B cell (primary cell): Measurements from ENCODE around the gene SPTBN2. TPM values are rescaled to one million over a fixed set of nuclear protein-coding genes. Genes with fewer than 3 reads are reported as not detected.

Source experiments
- ATAC-seq: fragments of 200-7000 bp; cut with Tn5 transposase; one replicate; pipeline ENCODE4 v1.10.0; 2021; ENCODE audit warnings: low read depth, mild to moderate bottlenecking, moderate number of reproducible peaks, moderate library complexity
- CTCF ChIA-PET: fragments of 350-600 bp; sonication (Branson Sonifier 250); formaldehyde crosslinking; loops from one replicate; lab custom pipeline; 2021; ENCODE audit warnings: antibody characterized with exemption, inconsistent platforms; lab: Charles Lee
- POLR2A ChIA-PET: fragments of 350-600 bp; sonication (Branson Sonifier 250); formaldehyde crosslinking; loops from one replicate; lab custom pipeline; 2021; ENCODE audit warnings: antibody characterized with exemption; lab: Charles Lee
- DNase-seq: peaks from one replicate; pipeline ENCODE4 v3.0.0; 2013
- H2AFZ ChIP-seq: 2 replicates; pipeline ENCODE4 v1.6.1; 2012; ENCODE audit warnings: mild to moderate bottlenecking, low read depth, low read length; ENCODE audit not compliant: insufficient read depth, poor library complexity, severe bottlenecking
- H3K27ac ChIP-seq, 2 donors: 1 replicate in 1 of 2; 2 replicates in 1 of 2; pipeline ENCODE4 v1.5.1; 2012 to 2013; ENCODE audit warnings: low read length in 2 of 2, mild to moderate bottlenecking in 2 of 2, moderate library complexity in 1 of 2
- H3K27me3 ChIP-seq, 4 experiments: fragments of 200-600 bp in 1 of 4; sonication (generic) in 1 of 4; replicated peaks in 1 of 4; 1 replicate in 2 of 4; 2 replicates in 2 of 4; pipeline versions ENCODE4 v1.6.1 to v1.7.0; 2013 to 2016; ENCODE audit warnings: low read length in 3 of 4, mild to moderate bottlenecking in 2 of 4, mixed read lengths in 1 of 4, moderate library complexity in 1 of 4; ENCODE audit not compliant: insufficient read depth in 4 of 4, control insufficient read depth in 3 of 4; ENCODE audit errors: control extremely low read depth in 1 of 4
- H3K36me3 ChIP-seq, 2 experiments: replicated peaks in 1 of 2; 1 replicate in 1 of 2; 2 replicates in 1 of 2; pipeline versions ENCODE4 v1.6.1 to v1.7.1; 2013; ENCODE audit warnings: low read length in 1 of 2; ENCODE audit not compliant: insufficient read depth in 2 of 2, control insufficient read depth in 1 of 2; ENCODE audit errors: control extremely low read depth in 1 of 2, extremely low read depth in 1 of 2
- H3K4me1 ChIP-seq, 2 donors: fragments of 200-600 bp in 1 of 2; sonication (generic) in 1 of 2; 1 replicate in 1 of 2; 2 replicates in 1 of 2; pipeline versions ENCODE4 v1.5.1 to v1.6.1; 2013 to 2017; ENCODE audit warnings: low read length in 2 of 2; ENCODE audit not compliant: control insufficient read depth in 2 of 2, insufficient read depth in 2 of 2
- H3K4me2 ChIP-seq: replicated peaks from 2 replicates; pipeline ENCODE3; 2012; ENCODE audit warnings: mild to moderate bottlenecking, low read depth, low read length; ENCODE audit not compliant: poor library complexity, severe bottlenecking
- H3K4me3 ChIP-seq, 5 experiments: fragments of 200-600 bp in 1 of 5; sonication (generic) in 1 of 5; 1 replicate in 3 of 5; 2 replicates in 2 of 5; pipeline versions ENCODE4 v1.5.1 to v1.7.0; 2011 to 2016; ENCODE audit warnings: low read length in 4 of 5, mild to moderate bottlenecking in 4 of 5, low read depth in 2 of 5, control low read depth in 1 of 5, moderate library complexity in 1 of 5; ENCODE audit not compliant: insufficient read depth in 1 of 5; ENCODE audit errors: control extremely low read depth in 1 of 5, extremely low read depth in 1 of 5
- H3K79me2 ChIP-seq: fragments of 200-600 bp; sonication (generic); one replicate; pipeline ENCODE4 v1.6.0; 2016; ENCODE audit warnings: low read length; ENCODE audit not compliant: control insufficient read depth, insufficient read depth
- H3K9ac ChIP-seq: fragments of 200-600 bp; sonication (generic); 2 replicates; pipeline ENCODE4 v1.6.1; 2017; ENCODE audit warnings: mild to moderate bottlenecking, low read length, moderate library complexity
- H3K9me3 ChIP-seq, 3 donors: one replicate each; pipeline versions ENCODE4 v1.6.1 to v1.7.1; 2013; ENCODE audit warnings: low read length in 2 of 3; ENCODE audit not compliant: control insufficient read depth in 2 of 3, insufficient read depth in 1 of 3; ENCODE audit errors: control extremely low read depth in 1 of 3
- H4K20me1 ChIP-seq: 2 replicates; pipeline ENCODE4 v1.6.0; 2012; ENCODE audit warnings: mild to moderate bottlenecking, low read length; ENCODE audit not compliant: insufficient read depth, control insufficient read depth, poor library complexity, severe bottlenecking
- H3K27ac Mint-ChIP-seq: one replicate; pipeline ENCODE4 v1.8.0; 2021; ENCODE audit warnings: mixed read lengths
- H3K27me3 Mint-ChIP-seq: one replicate; pipeline ENCODE4 v1.8.0; 2021; ENCODE audit warnings: mixed read lengths
- H3K4me1 Mint-ChIP-seq: one replicate; pipeline ENCODE4 v1.8.0; 2021; ENCODE audit warnings: mixed read lengths
- H3K4me3 Mint-ChIP-seq: one replicate; pipeline ENCODE4 v1.8.0; 2021; ENCODE audit warnings: mixed read lengths
- H3K9me3 Mint-ChIP-seq: one replicate; pipeline ENCODE4 v1.8.0; 2022; ENCODE audit warnings: mixed read lengths; ENCODE audit not compliant: insufficient read depth
- EZH2 ChIP-seq: IDR thresholded peaks from 2 replicates; pipeline ENCODE4 v1.6.1; 2012; ENCODE audit warnings: borderline replicate concordance, low read depth, mild to moderate bottlenecking, moderate library complexity, low read length; ENCODE audit not compliant: insufficient read depth, poor library complexity, severe bottlenecking
- WGBS: methylation state at CpG from one replicate; pipeline ENCODE4 v1.1.5; 2013; ENCODE audit warnings: missing lambda C conversion rate; ENCODE audit not compliant: insufficient coverage; 5-methylcytosine and 5-hydroxymethylcytosine counted together
- intact Hi-C: fragments of 100-400 bp; cut with micrococcal nuclease; formaldehyde crosslinking; loops from one replicate; pipeline ENCODE4 v1.10.0; 2022
- polyA plus RNA-seq: library from polyadenylated mRNA; depleted of rRNA; stranded (reverse); fragments of >200 nt; gene quantifications from 2 replicates; pipeline ENCODE4 v1.2.3, GENCODE V29; 2012
- total RNA-seq, 2 donors: library from RNA; stranded (reverse); fragments of 120-200 nt in 1 of 2; gene quantifications; 1 replicate in 1 of 2; 2 replicates in 1 of 2; pipeline versions ENCODE4 v1.2.3 to v1.2.4, GENCODE V29; 2013 to 2022
- TF ChIP-seq, protein P1 (sequence below): fragments of 200-600 bp; IDR thresholded peaks from one replicate; pipeline ENCODE4 v1.8.0; 2022; ENCODE audit warnings: antibody characterized with exemption, mild to moderate bottlenecking

The SPTBN2 gene
- total and polyA plus RNA-seq, 2 donors (not counting 1 experiment from before 2014, with no cell fraction given): 0.67 to 1.2 TPM

DNA sequence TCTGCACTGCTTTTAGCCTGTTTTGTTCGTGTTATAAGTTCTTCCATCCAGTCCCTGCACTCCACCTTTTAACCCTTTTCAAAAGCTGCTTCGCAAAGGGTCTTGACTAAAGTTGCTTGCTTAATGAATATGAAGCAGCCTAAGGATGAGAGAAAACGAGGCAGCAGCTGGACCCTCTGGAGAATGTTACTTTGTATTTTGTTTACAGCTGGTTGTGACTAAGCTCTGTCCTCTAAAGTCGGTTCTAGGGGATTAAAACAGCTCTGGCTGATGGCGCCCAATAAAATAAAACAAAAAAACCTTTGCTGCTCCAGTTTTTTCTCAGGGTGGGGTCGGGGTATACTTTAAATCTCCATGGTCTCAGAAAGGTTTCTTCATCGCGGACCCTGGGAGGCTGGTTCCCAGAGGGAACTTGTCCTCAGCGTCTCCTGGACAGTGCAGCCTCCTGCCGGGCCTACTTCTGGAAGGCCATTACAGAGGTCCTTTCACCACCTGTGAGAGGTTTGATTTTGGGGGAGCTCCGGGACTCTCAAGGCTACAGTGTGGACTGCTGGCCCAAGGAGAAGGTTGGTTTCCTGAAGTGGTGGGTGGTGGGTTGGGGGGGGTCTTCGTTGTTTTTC is 91.3 kb downstream of the SPTBN2 start:
- peak overlapping the region; percentile 41 to 95 (median 88) for H3K4me3 ChIP-seq
- peak overlapping the region; percentile 99 for H3K4me3 Mint-ChIP-seq
- peak overlapping the region; percentile 70 to 80 for H3K27ac ChIP-seq
- peak overlapping the region; percentile 87 for H3K9ac ChIP-seq
- H3K4me1 Mint-ChIP-seq: peaks cover 59% of the 10 kb centered on the region
- CTCF ChIA-PET: interaction anchor here (0.7 to 5.5 kb wide), 14 partner anchors 13 to 199 kb away, joined by 3 to 54 read pairs (median 6); partner anchors contain the start of genes CCDC87, CCS, MRPL11 and RBM14
- peaks cover 4 to 45% of the 10 kb centered on the region in 2 experiments for H3K36me3 ChIP-seq
- H2AFZ ChIP-seq: peak overlapping the region; percentile 74
- peaks cover 69% of the 10 kb centered on the region for H4K20me1 ChIP-seq
- POLR2A ChIA-PET: interaction anchor here (0.6 to 3.4 kb wide), 17 partner anchors 9 to 1859 kb away, joined by 3 to 53 read pairs (median 5); partner anchors contain the start of genes CCDC87, CCS, DPP3 and PELI3
- H3K79me2 ChIP-seq: peaks cover 98% of the 10 kb centered on the region
- 65% methylated on average over 10 of the region's 12 CpGs for WGBS
- ATAC-seq: no peak
- intact Hi-C loops: loop anchor here (1.0 to 2.0 kb wide), 5 partner anchors 21 to 206 kb away; partner anchors contain the start of genes CCDC87, CCS, RBM14 and RBM4B
- peak overlapping the region; percentile 89 for H3K4me2 ChIP-seq
- peaks cover 43 to 54% of the 10 kb centered on the region in 2 donors for H3K4me1 ChIP-seq
- no peak for TF ChIP-seq EZH2
- TF ChIP-seq, protein P1, sequence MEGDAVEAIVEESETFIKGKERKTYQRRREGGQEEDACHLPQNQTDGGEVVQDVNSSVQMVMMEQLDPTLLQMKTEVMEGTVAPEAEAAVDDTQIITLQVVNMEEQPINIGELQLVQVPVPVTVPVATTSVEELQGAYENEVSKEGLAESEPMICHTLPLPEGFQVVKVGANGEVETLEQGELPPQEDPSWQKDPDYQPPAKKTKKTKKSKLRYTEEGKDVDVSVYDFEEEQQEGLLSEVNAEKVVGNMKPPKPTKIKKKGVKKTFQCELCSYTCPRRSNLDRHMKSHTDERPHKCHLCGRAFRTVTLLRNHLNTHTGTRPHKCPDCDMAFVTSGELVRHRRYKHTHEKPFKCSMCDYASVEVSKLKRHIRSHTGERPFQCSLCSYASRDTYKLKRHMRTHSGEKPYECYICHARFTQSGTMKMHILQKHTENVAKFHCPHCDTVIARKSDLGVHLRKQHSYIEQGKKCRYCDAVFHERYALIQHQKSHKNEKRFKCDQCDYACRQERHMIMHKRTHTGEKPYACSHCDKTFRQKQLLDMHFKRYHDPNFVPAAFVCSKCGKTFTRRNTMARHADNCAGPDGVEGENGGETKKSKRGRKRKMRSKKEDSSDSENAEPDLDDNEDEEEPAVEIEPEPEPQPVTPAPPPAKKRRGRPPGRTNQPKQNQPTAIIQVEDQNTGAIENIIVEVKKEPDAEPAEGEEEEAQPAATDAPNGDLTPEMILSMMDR: no peak
- H3K27ac Mint-ChIP-seq: peak overlapping the region; percentile 96
- no peaks in the 10 kb centered on the region for H3K9me3 Mint-ChIP-seq
- DNase-seq: no peak
- no peaks in the 10 kb centered on the region for H3K27me3 ChIP-seq
- no peaks in the 10 kb centered on the region for H3K27me3 Mint-ChIP-seq
- no peaks in the 10 kb centered on the region for H3K9me3 ChIP-seq

DNA sequence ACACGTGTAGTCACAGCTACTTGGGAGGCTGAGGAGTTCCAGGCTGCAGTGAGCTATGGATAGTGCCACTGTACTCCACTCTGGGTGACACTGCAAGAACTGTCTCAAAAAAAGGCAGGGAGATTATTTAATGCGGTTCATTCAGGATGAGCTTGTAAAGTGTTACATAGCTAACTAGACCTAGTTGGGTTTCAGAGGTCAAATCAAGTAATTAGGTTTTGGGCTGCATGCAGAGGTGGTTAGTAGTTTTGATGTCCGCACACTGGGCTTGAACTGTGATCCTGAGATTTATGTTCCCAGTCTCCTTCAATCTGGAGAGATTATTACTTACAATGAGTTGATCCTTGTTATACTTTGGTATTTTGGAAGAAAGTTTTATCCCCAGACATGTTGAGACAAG is 92.6 kb downstream of the SPTBN2 start:
- Histone ChIP-seq H3K27me3 (no peaks in the 10 kb centered on the region), H3K4me2 (no peak overlapping the region), H2AFZ (no peak overlapping the region), H3K4me1 (peaks cover 36 to 52% of the 10 kb centered on the region in 2 donors), H3K4me3 (no peak overlapping the region), H3K9me3 (no peaks in the 10 kb centered on the region), H3K36me3 (peaks cover 4 to 37% of the 10 kb centered on the region in 2 experiments), H3K9ac (no peak overlapping the region), H4K20me1 (peaks cover 68% of the 10 kb centered on the region), H3K79me2 (peaks cover 98% of the 10 kb centered on the region), H3K27ac (peak overlapping the region in 1 of 2 donors; percentile 2)
- no peak for DNase-seq
- H3K9me3 Mint-ChIP-seq: no peaks in the 10 kb centered on the region
- H3K27ac Mint-ChIP-seq: peak overlapping the region; percentile 56
- peaks cover 56% of the 10 kb centered on the region for H3K4me1 Mint-ChIP-seq
- H3K4me3 Mint-ChIP-seq: peak overlapping the region; percentile 49
- no peak for TF ChIP-seq EZH2
- TF ChIP-seq, protein P1: no peak
- POLR2A ChIA-PET: interaction anchor here (0.6 kb wide), 1 partner anchor 170 kb away, joined by 3 read pairs; the partner anchor contains the start of gene PELI3
- 92% methylated on average over 2 of the region's 3 CpGs for WGBS
- intact Hi-C loops: no loop called here
- CTCF ChIA-PET: interaction anchor here (0.6 to 5.5 kb wide), 2 partner anchors 22 to 41 kb away, joined by 3 to 54 read pairs; partner anchors contain the start of gene RBM4B
- no peak for ATAC-seq
- H3K27me3 Mint-ChIP-seq: no peaks in the 10 kb centered on the region
